ENCODE results near the gene GMPPB. TPM values are rescaled to one million over a fixed set of nuclear protein-coding genes. Genes with fewer than 3 reads are reported as not detected.
"Not testable (repeated sequence)": the region's sequence is repeated elsewhere in the genome, so short reads cannot be mapped to it uniquely, and the experiment has no call there.

GMPPB gene
- total and polyA plus RNA-seq, 12 donors: 11.2 to 141 (median 30.1) TPM

DNA sequence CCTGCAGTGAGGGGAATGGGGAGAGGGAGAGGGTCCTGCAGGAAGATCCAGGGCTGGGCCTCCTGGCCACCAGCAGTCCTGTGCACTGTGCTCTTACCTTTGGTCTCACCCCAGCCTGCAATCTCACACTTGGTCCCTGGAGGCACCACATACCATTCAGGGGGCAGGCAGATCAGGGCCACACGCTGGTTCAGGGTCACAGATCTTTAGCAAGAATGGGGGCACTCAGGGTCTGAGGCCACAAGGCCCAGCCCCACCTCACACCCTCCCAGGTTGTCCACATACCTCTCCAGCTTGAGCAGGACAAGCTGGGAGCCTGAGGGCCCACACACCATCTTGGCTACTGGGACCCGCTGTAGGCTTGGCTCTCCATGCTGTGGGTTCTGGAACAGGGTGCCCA is 39.3 kb downstream of the GMPPB start:
- WGBS, 4 donors: 96 to 100% (median 96%) methylated on average over 1 to 2 of the region's 2 CpGs; no CpG with 5 or more reads in 1 of the 4 donors
- H3K9me3 ChIP-seq (replicated peaks in 1 of 3); H3K27ac ChIP-seq; intact Hi-C loops (cut with DNase I); H3K27me3 ChIP-seq; H3K4me3 ChIP-seq; DNase-seq; H3K4me1 ChIP-seq (replicated peaks in 1 of 2): not testable (repeated sequence)
- peaks cover 0 to 45% of the 10 kb centered on the region in 2 donors for H3K36me3 ChIP-seq (replicated peaks in 1 of 2)

DNA sequence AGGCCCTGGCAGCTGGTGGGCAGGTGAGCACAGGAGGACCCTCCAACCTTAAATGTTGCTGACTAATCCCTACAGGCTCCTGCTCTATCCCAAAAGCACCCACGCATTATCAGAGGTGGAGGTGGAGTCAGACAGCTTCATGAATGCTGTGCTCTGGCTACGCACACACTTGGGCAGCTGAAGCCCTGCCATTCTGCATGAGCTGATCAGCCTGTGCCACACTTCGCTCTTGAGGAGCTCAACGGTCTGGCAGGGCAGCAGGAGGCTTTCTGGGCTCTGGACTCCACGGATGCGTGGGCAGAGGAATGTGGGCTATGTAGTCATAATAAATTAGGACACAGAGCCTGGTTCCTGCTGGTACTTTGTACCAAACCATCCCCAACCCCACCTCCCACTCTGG is 40.6 kb downstream of the GMPPB start:
- WGBS, 4 donors: 88 to 93% (median 90%) methylated on average over 5 to 6 of the region's 6 CpGs

DNA sequence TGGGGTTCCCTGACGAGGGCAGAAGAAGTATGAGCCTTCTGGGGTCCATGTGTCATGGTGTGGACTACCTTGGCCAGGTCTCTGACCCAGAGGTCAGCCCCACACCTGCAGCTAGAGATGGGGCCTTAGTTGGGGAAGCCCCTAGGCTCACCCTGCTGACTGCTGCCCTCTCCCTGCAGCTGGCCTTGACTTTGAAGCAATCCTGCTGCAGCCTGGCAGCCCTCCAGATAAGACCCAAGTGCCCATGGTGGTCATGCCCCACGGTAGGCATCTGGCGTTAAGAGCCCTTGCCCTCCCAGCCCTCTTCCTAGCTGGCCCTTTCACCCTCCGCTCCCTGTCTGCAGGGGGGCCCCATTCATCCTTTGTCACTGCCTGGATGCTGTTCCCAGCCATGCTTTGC is 42.2 kb downstream of the GMPPB start:
- no peaks in the 10 kb centered on the region for H3K4me1 ChIP-seq (replicated peaks in 1 of 2)
- no peaks in the 10 kb centered on the region for H3K9me3 ChIP-seq (replicated peaks in 1 of 3)
- intact Hi-C loops (cut with DNase I): no loop called here
- no peak overlapping the region for H3K27ac ChIP-seq
- DNase-seq: no peak
- H3K27me3 ChIP-seq: no peaks in the 10 kb centered on the region
- no peak for TF ChIP-seq POLR2A (IDR thresholded peaks at IDR 0.05)
- TF ChIP-seq, protein P1, sequence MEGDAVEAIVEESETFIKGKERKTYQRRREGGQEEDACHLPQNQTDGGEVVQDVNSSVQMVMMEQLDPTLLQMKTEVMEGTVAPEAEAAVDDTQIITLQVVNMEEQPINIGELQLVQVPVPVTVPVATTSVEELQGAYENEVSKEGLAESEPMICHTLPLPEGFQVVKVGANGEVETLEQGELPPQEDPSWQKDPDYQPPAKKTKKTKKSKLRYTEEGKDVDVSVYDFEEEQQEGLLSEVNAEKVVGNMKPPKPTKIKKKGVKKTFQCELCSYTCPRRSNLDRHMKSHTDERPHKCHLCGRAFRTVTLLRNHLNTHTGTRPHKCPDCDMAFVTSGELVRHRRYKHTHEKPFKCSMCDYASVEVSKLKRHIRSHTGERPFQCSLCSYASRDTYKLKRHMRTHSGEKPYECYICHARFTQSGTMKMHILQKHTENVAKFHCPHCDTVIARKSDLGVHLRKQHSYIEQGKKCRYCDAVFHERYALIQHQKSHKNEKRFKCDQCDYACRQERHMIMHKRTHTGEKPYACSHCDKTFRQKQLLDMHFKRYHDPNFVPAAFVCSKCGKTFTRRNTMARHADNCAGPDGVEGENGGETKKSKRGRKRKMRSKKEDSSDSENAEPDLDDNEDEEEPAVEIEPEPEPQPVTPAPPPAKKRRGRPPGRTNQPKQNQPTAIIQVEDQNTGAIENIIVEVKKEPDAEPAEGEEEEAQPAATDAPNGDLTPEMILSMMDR (IDR thresholded peaks at IDR 0.05): no peak
- no peak overlapping the region for H3K4me3 ChIP-seq
- peaks cover 0 to 74% of the 10 kb centered on the region in 2 donors for H3K36me3 ChIP-seq (replicated peaks in 1 of 2)
- 72 to 80% (median 78%) methylated on average over 2 to 4 of the region's 4 CpGs for WGBS, 4 donors

More for the DNA sequence above, 40.6 kb downstream of the GMPPB start:
- H3K9me3 ChIP-seq (replicated peaks in 1 of 3): no peaks in the 10 kb centered on the region
- no peak overlapping the region for H3K4me3 ChIP-seq
- peaks cover 0 to 58% of the 10 kb centered on the region in 2 donors for H3K36me3 ChIP-seq (replicated peaks in 1 of 2)
- no peak for DNase-seq
- no peaks in the 10 kb centered on the region for H3K4me1 ChIP-seq (replicated peaks in 1 of 2)
- no peak overlapping the region for H3K27ac ChIP-seq
- TF ChIP-seq, protein P1 (IDR thresholded peaks at IDR 0.05): no peak
- no peak for TF ChIP-seq POLR2A (IDR thresholded peaks at IDR 0.05)
- H3K27me3 ChIP-seq: no peaks in the 10 kb centered on the region
- intact Hi-C loops (cut with DNase I): no loop called here

DNA sequence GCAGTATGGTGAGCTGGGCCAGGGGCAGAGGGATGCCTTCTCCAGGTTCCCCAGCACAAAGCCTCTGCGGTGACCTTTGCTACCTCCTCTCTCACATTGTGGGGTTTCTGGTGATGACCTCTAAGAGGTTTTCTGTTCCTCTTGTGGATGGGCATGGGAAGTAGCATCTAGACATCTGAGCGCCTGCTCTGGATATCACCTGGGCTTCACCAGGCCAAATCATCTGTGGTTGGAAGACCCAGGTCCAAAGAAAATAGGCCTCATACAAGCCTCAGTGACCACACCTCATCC is 42.6 kb downstream of the GMPPB start:
- no peak for TF ChIP-seq POLR2A (IDR thresholded peaks at IDR 0.05)
- TF ChIP-seq, protein P1 (IDR thresholded peaks at IDR 0.05): no peak

DNA sequence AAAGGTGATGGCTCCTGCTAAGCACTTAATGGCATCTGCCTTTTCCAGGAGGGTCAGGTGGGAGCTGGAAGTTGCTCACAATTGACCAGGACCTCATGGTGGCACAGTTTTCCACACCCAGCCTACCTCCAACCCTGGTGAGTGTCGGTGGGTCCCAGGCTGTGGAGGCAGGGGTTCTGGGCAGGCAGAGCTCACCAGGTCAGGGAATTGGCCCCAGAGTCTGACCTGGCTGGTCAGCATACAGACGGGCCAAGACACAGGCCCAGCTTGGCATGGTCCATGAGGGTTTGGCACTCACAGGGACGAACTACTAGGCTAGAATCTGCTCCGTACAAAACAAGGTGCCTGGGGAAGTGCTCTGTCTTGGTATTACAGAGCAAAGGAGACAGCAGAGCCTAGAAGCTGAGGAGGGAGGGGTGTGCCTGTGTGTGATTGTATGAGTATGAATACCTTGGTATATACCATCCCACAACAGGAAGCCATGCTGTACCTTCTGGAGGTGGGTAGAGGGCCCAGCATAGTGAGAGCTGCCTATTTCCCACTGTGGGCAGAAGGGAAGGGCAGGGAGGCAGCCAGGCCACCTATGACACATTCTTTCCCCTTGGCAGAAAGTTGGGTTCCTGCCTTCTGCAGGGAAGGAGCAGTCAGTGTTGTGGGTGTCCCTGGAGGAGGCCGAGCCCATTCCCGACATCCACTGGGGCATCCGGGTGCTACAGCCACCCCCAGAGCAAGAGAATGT is 43.1 kb downstream of the GMPPB start:
- intact Hi-C loops (cut with DNase I): no loop called here
- 81 to 95% (median 89%) methylated on average over 2 to 7 of the region's 7 CpGs for WGBS, 4 donors
- no peaks in the 10 kb centered on the region for H3K9me3 ChIP-seq (replicated peaks in 1 of 3)
- H3K4me3 ChIP-seq: no peak overlapping the region
- no peaks in the 10 kb centered on the region for H3K4me1 ChIP-seq (replicated peaks in 1 of 2)
- DNase-seq: peak in 1 of 7 donors; percentile 68
- H3K36me3 ChIP-seq (replicated peaks in 1 of 2): peaks cover 0 to 81% of the 10 kb centered on the region in 2 donors
- TF ChIP-seq, protein P1 (IDR thresholded peaks at IDR 0.05): no peak
- TF ChIP-seq POLR2A (IDR thresholded peaks at IDR 0.05): no peak
- no peaks in the 10 kb centered on the region for H3K27me3 ChIP-seq
- no peak overlapping the region for H3K27ac ChIP-seq

More for the DNA sequence above, 42.6 kb downstream of the GMPPB start:
- Histone ChIP-seq H3K27me3 (no peaks in the 10 kb centered on the region), H3K4me1 (replicated peaks in 1 of 2) (no peaks in the 10 kb centered on the region), H3K36me3 (replicated peaks in 1 of 2) (peaks cover 0 to 77% of the 10 kb centered on the region in 2 donors), H3K4me3 (no peak overlapping the region), H3K27ac (no peak overlapping the region), H3K9me3 (replicated peaks in 1 of 3) (no peaks in the 10 kb centered on the region)
- WGBS, 4 donors: 86 to 95% (median 91%) methylated on average over 1 to 2 of the region's 2 CpGs
- DNase-seq: no peak
- intact Hi-C loops (cut with DNase I): no loop called here

All from adrenal gland (tissue), 12 donors.